ENCODE results near the gene LIME1. TPM values are rescaled to one million over a fixed set of nuclear protein-coding genes. Genes with fewer than 3 reads are reported as not detected.

The LIME1 gene
- total RNA-seq, 1 donor from 2014 or later, result 16.6 TPM

GRCh38 chr20:63766695-63767426 is 30.4 kb downstream of the LIME1 start:
- H3K27me3 Mint-ChIP-seq (ENCODE audit: unreplicated experiment), result peaks cover 27% of the 10 kb centered on the region
- peaks cover 22% of the 10 kb centered on the region for H3K36me3 Mint-ChIP-seq (ENCODE audit: unreplicated experiment)
- peaks cover 25% of the 10 kb centered on the region for H3K9me3 Mint-ChIP-seq (ENCODE audit: unreplicated experiment)
- no peak for TF ChIP-seq CTCF (IDR thresholded peaks at IDR 0.05; ENCODE audit: partially characterized antibody, unreplicated experiment)
- DNase-seq, result peak; percentile 59
- H3K4me1 Mint-ChIP-seq (ENCODE audit: low read depth, unreplicated experiment), result peaks cover 30% of the 10 kb centered on the region
- peak overlapping the region; percentile 49 for H3K4me3 Mint-ChIP-seq (ENCODE audit: unreplicated experiment)
- peak overlapping the region; percentile 80 for H3K27ac Mint-ChIP-seq (ENCODE audit: unreplicated experiment)

GRCh38 chr20:63767456-63767855 is 31.0 kb downstream of the LIME1 start:
- Mint-ChIP-seq H3K27ac (ENCODE audit: unreplicated experiment) (peak overlapping the region; percentile 80), H3K4me1 (ENCODE audit: low read depth, unreplicated experiment) (peaks cover 30% of the 10 kb centered on the region), H3K27me3 (ENCODE audit: unreplicated experiment) (peaks cover 24% of the 10 kb centered on the region), H3K4me3 (ENCODE audit: unreplicated experiment) (peak overlapping the region; percentile 49), H3K9me3 (ENCODE audit: unreplicated experiment) (peaks cover 25% of the 10 kb centered on the region), H3K36me3 (ENCODE audit: unreplicated experiment) (peaks cover 22% of the 10 kb centered on the region)
- no peak for DNase-seq
- no peak for TF ChIP-seq CTCF (IDR thresholded peaks at IDR 0.05; ENCODE audit: partially characterized antibody, unreplicated experiment)

GRCh38 chr20:63767886-63768285 is 31.4 kb downstream of the LIME1 start:
- no peak for TF ChIP-seq CTCF (IDR thresholded peaks at IDR 0.05; ENCODE audit: partially characterized antibody, unreplicated experiment)
- peaks cover 32% of the 10 kb centered on the region for H3K4me1 Mint-ChIP-seq (ENCODE audit: low read depth, unreplicated experiment)
- DNase-seq, result no peak
- H3K9me3 Mint-ChIP-seq (ENCODE audit: unreplicated experiment), result peaks cover 25% of the 10 kb centered on the region
- H3K27ac Mint-ChIP-seq (ENCODE audit: unreplicated experiment), result peak overlapping the region; percentile 55
- peaks cover 22% of the 10 kb centered on the region for H3K36me3 Mint-ChIP-seq (ENCODE audit: unreplicated experiment)
- H3K4me3 Mint-ChIP-seq (ENCODE audit: unreplicated experiment), result peak overlapping the region; percentile 49
- H3K27me3 Mint-ChIP-seq (ENCODE audit: unreplicated experiment), result peaks cover 24% of the 10 kb centered on the region

GRCh38 chr20:63768591-63769515 is 32.4 kb downstream of the LIME1 start:
- peaks cover 24% of the 10 kb centered on the region for H3K27me3 Mint-ChIP-seq (ENCODE audit: unreplicated experiment)
- DNase-seq, result no peak
- peaks cover 13% of the 10 kb centered on the region for H3K36me3 Mint-ChIP-seq (ENCODE audit: unreplicated experiment)
- no peak overlapping the region for H3K4me3 Mint-ChIP-seq (ENCODE audit: unreplicated experiment)
- H3K27ac Mint-ChIP-seq (ENCODE audit: unreplicated experiment), result no peak overlapping the region
- TF ChIP-seq CTCF (IDR thresholded peaks at IDR 0.05; ENCODE audit: partially characterized antibody, unreplicated experiment), result no peak
- H3K9me3 Mint-ChIP-seq (ENCODE audit: unreplicated experiment), result peaks cover 25% of the 10 kb centered on the region
- H3K4me1 Mint-ChIP-seq (ENCODE audit: low read depth, unreplicated experiment), result peaks cover 32% of the 10 kb centered on the region
